ENCODE measurements around the gene IL22RA2. TPM values are rescaled to one million over a fixed set of nuclear protein-coding genes. Genes with fewer than 3 reads are reported as not detected.

The IL22RA2 gene
- total RNA-seq, 6 experiments from 2014 or later: not detected

DNA sequence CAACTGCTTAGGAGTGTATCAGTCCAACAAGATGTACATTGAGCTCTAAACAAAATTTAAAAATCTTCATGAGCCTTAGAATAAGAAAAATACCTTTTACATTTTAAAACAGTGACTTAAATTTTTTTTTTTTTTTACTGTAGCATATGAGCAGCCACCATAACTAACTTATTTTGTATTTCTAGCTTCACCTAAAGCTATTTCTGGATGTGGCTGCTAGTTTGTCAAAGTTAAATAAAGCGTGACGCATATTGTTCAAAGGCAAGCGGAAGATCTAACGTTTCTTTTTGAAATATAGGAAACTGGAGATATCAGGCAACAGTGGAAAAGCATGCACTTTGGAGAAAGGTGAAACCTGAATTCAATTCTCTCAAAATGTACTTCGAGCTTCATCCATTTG is 3.3 kb upstream of the IL22RA2 start:
- intact Hi-C loops (cut with DNase I): no loop called here
- no peak for TF ChIP-seq POLR2A (IDR thresholded peaks at IDR 0.05)
- TF ChIP-seq, protein P1, sequence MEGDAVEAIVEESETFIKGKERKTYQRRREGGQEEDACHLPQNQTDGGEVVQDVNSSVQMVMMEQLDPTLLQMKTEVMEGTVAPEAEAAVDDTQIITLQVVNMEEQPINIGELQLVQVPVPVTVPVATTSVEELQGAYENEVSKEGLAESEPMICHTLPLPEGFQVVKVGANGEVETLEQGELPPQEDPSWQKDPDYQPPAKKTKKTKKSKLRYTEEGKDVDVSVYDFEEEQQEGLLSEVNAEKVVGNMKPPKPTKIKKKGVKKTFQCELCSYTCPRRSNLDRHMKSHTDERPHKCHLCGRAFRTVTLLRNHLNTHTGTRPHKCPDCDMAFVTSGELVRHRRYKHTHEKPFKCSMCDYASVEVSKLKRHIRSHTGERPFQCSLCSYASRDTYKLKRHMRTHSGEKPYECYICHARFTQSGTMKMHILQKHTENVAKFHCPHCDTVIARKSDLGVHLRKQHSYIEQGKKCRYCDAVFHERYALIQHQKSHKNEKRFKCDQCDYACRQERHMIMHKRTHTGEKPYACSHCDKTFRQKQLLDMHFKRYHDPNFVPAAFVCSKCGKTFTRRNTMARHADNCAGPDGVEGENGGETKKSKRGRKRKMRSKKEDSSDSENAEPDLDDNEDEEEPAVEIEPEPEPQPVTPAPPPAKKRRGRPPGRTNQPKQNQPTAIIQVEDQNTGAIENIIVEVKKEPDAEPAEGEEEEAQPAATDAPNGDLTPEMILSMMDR (IDR thresholded peaks at IDR 0.05): no peak
- Histone ChIP-seq H3K4me3 (no peak overlapping the region), H3K9me3 (no peaks in the 10 kb centered on the region), H3K27ac (no peak overlapping the region), H3K4me1 (no peaks in the 10 kb centered on the region), H3K36me3 (no peaks in the 10 kb centered on the region), H3K27me3 (no peaks in the 10 kb centered on the region)
- ATAC-seq (no peak), DNase-seq (no peak)
- WGBS (ENCODE audit: insufficient coverage, low coverage, low lambda C conversion rate, missing lambda C conversion rate): 76% methylated on average over 5 of the region's 5 CpGs

- Histone ChIP-seq H3K27me3 (no peaks in the 10 kb centered on the region), H3K9me3 (no peaks in the 10 kb centered on the region), H3K36me3 (no peaks in the 10 kb centered on the region), H3K4me1 (no peaks in the 10 kb centered on the region), H3K4me3 (no peak overlapping the region), H3K27ac (no peak overlapping the region)
- WGBS (ENCODE audit: insufficient coverage, low coverage, low lambda C conversion rate, missing lambda C conversion rate): 32% methylated on average over 1 of the region's 1 CpG
- intact Hi-C loops (cut with DNase I): no loop called here
- TF ChIP-seq POLR2A (IDR thresholded peaks at IDR 0.05): no peak
- TF ChIP-seq, protein P1 (IDR thresholded peaks at IDR 0.05): no peak
- ATAC-seq (no peak), DNase-seq (no peak)
These were observed 2.4 kb upstream of the IL22RA2 start for GRCh38 chr6:137175868-137176245.

GRCh38 chr6:137175157-137175867 is 1.9 kb upstream of the IL22RA2 start:
- DNase-seq (no peak), ATAC-seq (no peak)
- Histone ChIP-seq H3K27me3 (no peaks in the 10 kb centered on the region), H3K27ac (no peak overlapping the region), H3K4me1 (no peaks in the 10 kb centered on the region), H3K9me3 (no peaks in the 10 kb centered on the region), H3K36me3 (no peaks in the 10 kb centered on the region), H3K4me3 (no peak overlapping the region)
- TF ChIP-seq, protein P1 (IDR thresholded peaks at IDR 0.05): no peak
- no peak for TF ChIP-seq POLR2A (IDR thresholded peaks at IDR 0.05)
- intact Hi-C loops (cut with DNase I): no loop called here
- WGBS (ENCODE audit: insufficient coverage, low coverage, low lambda C conversion rate, missing lambda C conversion rate): 24% methylated on average over 4 of the region's 4 CpGs

DNA sequence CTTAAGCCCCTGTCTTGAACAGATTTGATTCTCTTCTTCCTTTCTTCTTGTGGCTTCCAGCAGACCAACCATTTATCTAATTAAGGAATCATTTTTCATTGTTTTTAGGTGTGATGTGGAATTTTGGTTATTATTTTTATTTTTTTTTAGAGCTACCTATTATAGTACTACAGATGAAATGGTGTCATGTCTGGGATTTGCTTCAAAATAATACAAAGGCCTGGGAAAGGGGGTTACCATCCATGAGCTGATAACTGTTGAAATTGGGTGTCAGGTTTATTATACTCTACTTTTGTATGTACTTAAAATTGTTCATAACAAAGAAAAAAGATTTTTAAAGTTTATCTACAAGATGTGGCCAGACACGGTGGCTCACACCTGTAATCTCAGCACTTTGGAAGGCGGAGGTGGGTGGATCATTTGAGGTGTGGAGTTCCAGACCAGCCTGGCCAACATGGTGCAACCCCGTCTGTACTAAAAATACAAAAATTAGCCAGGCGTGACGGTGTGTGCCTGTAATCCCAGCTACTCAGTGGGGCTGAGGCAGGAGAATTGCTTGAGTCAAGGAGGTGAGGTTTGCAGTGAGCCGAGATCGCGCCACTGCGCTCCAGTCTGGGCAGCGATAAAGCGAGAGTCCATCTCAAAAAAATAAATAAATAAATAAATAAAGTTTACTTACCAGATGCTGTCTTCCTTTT is 561 bp downstream of the IL22RA2 start:
- H3K9me3 ChIP-seq: no peaks in the 10 kb centered on the region
- no peak overlapping the region for H3K27ac ChIP-seq
- intact Hi-C loops (cut with DNase I): no loop called here
- WGBS (ENCODE audit: insufficient coverage, low coverage, low lambda C conversion rate, missing lambda C conversion rate): 96% methylated on average over 9 of the region's 11 CpGs
- TF ChIP-seq POLR2A (IDR thresholded peaks at IDR 0.05): no peak
- TF ChIP-seq, protein P1 (IDR thresholded peaks at IDR 0.05): no peak
- H3K36me3 ChIP-seq: no peaks in the 10 kb centered on the region
- ATAC-seq: no peak
- H3K4me1 ChIP-seq: no peaks in the 10 kb centered on the region
- DNase-seq: no peak
- H3K4me3 ChIP-seq: no peak overlapping the region
- no peaks in the 10 kb centered on the region for H3K27me3 ChIP-seq
